OCI-LY7 (cell line): Measurements from ENCODE around the gene LRRC37A. TPM values are rescaled to one million over a fixed set of nuclear protein-coding genes. Genes with fewer than 3 reads are reported as not detected.
A peak's percentile ranks its signal among the peaks of the same experiment; 100 is the strongest.
"Not testable (repeated sequence)": the region's sequence is repeated elsewhere in the genome, so short reads cannot be mapped to it uniquely, and the experiment has no call there.

Experiments used
- BruUV-seq: library from RNA; stranded (reverse); fragments of 400-500 nt; replicated peaks from 2 replicates; lab custom pipeline; 2021; lab: Mats Ljungman, UMichigan
- CTCF ChIA-PET: fragments of 300-600 bp; sonication (Branson Sonifier 250); formaldehyde crosslinking; loops from one replicate; lab custom pipeline; 2022; ENCODE audit warnings: antibody characterized with exemption; ENCODE audit not compliant: unreplicated experiment; lab: Charles Lee
- POLR2A ChIA-PET: fragments of 300-600 bp; sonication (Branson Sonifier 250); formaldehyde crosslinking; loops from one replicate; lab custom pipeline; 2022; ENCODE audit warnings: antibody characterized with exemption; lab: Charles Lee
- DNase-seq: peaks from one replicate; pipeline ENCODE4 v3.0.0-alpha.2; 2015; ENCODE audit warnings: low spot score
- H2AFZ ChIP-seq: fragments of 200-600 bp; sonication (generic), shearing (Covaris generic); 2 replicates; pipeline ENCODE4 v1.6.1; 2014; ENCODE audit warnings: mild to moderate bottlenecking, antibody characterized with exemption, low read length, moderate library complexity
- H3K27ac ChIP-seq: fragments of 200-600 bp; sonication (generic); 2 replicates; pipeline ENCODE4 v1.5.1; 2014; ENCODE audit warnings: mixed run types, low read depth, mild to moderate bottlenecking, moderate library complexity, low read length, inconsistent platforms; ENCODE audit not compliant: poor library complexity, severe bottlenecking
- H3K36me3 ChIP-seq: fragments of 200-600 bp; sonication (generic); 2 replicates; pipeline ENCODE4 v1.6.1; 2014; ENCODE audit warnings: mild to moderate bottlenecking, antibody characterized with exemption, low read length, moderate library complexity, mixed read lengths; ENCODE audit not compliant: insufficient read depth
- H3K4me1 ChIP-seq: fragments of 200-600 bp; sonication (generic); 2 replicates; pipeline ENCODE4 v1.5.1; 2014; ENCODE audit warnings: mild to moderate bottlenecking, low read length; ENCODE audit not compliant: insufficient read depth, poor library complexity, severe bottlenecking
- H3K4me2 ChIP-seq: fragments of 200-600 bp; sonication (generic); 2 replicates; pipeline ENCODE4 v1.6.1; 2014; ENCODE audit warnings: mild to moderate bottlenecking, low read length
- H3K4me3 ChIP-seq: fragments of 200-600 bp; sonication (generic); 2 replicates; pipeline ENCODE4 v1.5.1; 2014; ENCODE audit warnings: mild to moderate bottlenecking, low read depth, low read length; ENCODE audit not compliant: poor library complexity, severe bottlenecking
- H3K79me2 ChIP-seq: fragments of 200-600 bp; sonication (generic); 2 replicates; pipeline ENCODE4 v1.6.1; 2016; ENCODE audit warnings: low read depth, mild to moderate bottlenecking, low read length, moderate library complexity, mixed read lengths; ENCODE audit not compliant: insufficient read depth
- H3K9me2 ChIP-seq: fragments of 200-600 bp; sonication (generic); 2 replicates; pipeline ENCODE4 v1.6.1; 2016; ENCODE audit warnings: mild to moderate bottlenecking, low read length, mixed read lengths; ENCODE audit not compliant: insufficient read depth
- H3K9me3 ChIP-seq: fragments of 200-600 bp; sonication (generic); 2 replicates; pipeline ENCODE4 v1.6.1; 2014; ENCODE audit warnings: mild to moderate bottlenecking, mixed run types, low read length, mixed read lengths
- H4K20me1 ChIP-seq: fragments of 200-600 bp; sonication (generic); 2 replicates; pipeline ENCODE4 v1.6.1; 2014; ENCODE audit warnings: mild to moderate bottlenecking, antibody characterized with exemption, low read length, moderate library complexity, mixed read lengths; ENCODE audit not compliant: insufficient read depth
- EZH2phosphoT487 ChIP-seq: fragments of 200-600 bp; sonication (generic); IDR thresholded peaks from 2 replicates; pipeline ENCODE4 v1.6.1; 2018; ENCODE audit warnings: low read depth, borderline replicate concordance, mild to moderate bottlenecking, mixed run types, antibody characterized with exemption, low read length, moderate library complexity, mixed read lengths
- intact Hi-C: fragments of 100-400 bp; cut with micrococcal nuclease; formaldehyde crosslinking; loops from one replicate; pipeline ENCODE4 v1.10.0; 2022; ENCODE audit not compliant: unreplicated experiment
- total RNA-seq, 2 experiments: library from RNA; depleted of rRNA in 1 of 2; stranded (reverse); fragments of >200 nt in 1 of 2; shearing (Covaris generic) in 1 of 2; gene quantifications; 2 replicates each; pipeline ENCODE4 v1.2.3, GENCODE V29; 2014 to 2022
- TF ChIP-seq, protein P1 (sequence below): fragments of 200-600 bp; sonication (generic); conservative IDR thresholded peaks from 2 replicates; pipeline ENCODE4 v1.5.1; 2014; ENCODE audit warnings: mild to moderate bottlenecking, antibody characterized with exemption, low read length, moderate library complexity, mixed read lengths

LRRC37A gene
- total RNA-seq, 2 experiments from 2014 or later = 5.1 to 5.2 TPM

GRCh38 chr17:46264456-46265198, 30.3 kb upstream of the LRRC37A start:
- H3K27ac ChIP-seq = no peak overlapping the region
- H3K4me3 ChIP-seq = no peak overlapping the region
- intact Hi-C loops = loop anchor here (5.0 kb wide), 1 partner anchor 677 kb away; no protein-coding TSS in a partner anchor
- H3K36me3 ChIP-seq = no peaks in the 10 kb centered on the region
- DNase-seq = no peak
- H3K4me1 ChIP-seq = peaks cover 24% of the 10 kb centered on the region
- no peaks in the 10 kb centered on the region for H4K20me1 ChIP-seq
- H3K9me3 ChIP-seq = no peaks in the 10 kb centered on the region
- H2AFZ ChIP-seq = no peak overlapping the region
- TF ChIP-seq, protein P1, sequence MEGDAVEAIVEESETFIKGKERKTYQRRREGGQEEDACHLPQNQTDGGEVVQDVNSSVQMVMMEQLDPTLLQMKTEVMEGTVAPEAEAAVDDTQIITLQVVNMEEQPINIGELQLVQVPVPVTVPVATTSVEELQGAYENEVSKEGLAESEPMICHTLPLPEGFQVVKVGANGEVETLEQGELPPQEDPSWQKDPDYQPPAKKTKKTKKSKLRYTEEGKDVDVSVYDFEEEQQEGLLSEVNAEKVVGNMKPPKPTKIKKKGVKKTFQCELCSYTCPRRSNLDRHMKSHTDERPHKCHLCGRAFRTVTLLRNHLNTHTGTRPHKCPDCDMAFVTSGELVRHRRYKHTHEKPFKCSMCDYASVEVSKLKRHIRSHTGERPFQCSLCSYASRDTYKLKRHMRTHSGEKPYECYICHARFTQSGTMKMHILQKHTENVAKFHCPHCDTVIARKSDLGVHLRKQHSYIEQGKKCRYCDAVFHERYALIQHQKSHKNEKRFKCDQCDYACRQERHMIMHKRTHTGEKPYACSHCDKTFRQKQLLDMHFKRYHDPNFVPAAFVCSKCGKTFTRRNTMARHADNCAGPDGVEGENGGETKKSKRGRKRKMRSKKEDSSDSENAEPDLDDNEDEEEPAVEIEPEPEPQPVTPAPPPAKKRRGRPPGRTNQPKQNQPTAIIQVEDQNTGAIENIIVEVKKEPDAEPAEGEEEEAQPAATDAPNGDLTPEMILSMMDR = no peak
- no peak for TF ChIP-seq EZH2phosphoT487
- no peaks in the 10 kb centered on the region for H3K79me2 ChIP-seq
- H3K4me2 ChIP-seq = no peak overlapping the region
- ChIA-PET POLR2A (interaction anchor here (0.6 kb wide), 2 partner anchors 85 to 402 kb away, joined by 4 read pairs; no protein-coding TSS in a partner anchor), CTCF (no interaction called here)
- H3K9me2 ChIP-seq = no peaks in the 10 kb centered on the region
- BruUV-seq = no TSS peak

DNA sequence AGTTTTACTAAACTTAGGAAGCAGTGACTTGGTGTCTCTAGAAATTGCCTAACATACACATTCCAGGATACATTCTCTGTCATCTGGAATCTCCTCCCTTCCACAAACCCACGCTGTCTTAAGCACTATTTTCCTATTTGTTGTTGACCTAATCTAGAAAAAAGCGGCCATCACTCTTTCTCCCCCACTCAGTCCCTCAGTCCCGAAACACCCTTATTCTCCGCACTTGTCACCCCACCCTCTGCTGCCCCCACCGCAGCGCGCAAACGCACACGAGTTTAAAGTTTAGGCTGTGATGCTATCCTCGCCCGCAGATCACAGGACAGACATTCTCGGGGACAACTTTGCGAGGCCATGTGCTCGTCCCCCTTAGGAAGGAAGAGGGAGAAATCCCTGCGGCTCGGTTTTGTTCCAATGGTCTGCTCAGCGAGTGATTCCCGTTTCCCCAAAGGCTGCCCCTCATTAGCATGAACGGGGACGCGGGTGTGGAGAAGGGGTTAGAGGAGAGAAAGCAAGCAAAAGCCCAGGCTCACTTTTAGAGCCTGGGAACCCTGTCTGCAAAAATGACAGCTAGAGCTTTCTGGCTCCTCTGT, 28.8 kb upstream of the LRRC37A start:
- BruUV-seq, CTCF ChIA-PET, H3K27ac ChIP-seq, H3K9me3 ChIP-seq, H3K9me2 ChIP-seq, H4K20me1 ChIP-seq, POLR2A ChIA-PET, H3K36me3 ChIP-seq, intact Hi-C loops, DNase-seq, H3K79me2 ChIP-seq: not testable (repeated sequence)
- Histone ChIP-seq H3K4me1 (peaks cover 24% of the 10 kb centered on the region), H3K4me3 (peak overlapping the region; percentile 61), H2AFZ (peak overlapping the region; percentile 42), H3K4me2 (peak overlapping the region; percentile 63)
- TF ChIP-seq EZH2phosphoT487 = peak; percentile 94

DNA sequence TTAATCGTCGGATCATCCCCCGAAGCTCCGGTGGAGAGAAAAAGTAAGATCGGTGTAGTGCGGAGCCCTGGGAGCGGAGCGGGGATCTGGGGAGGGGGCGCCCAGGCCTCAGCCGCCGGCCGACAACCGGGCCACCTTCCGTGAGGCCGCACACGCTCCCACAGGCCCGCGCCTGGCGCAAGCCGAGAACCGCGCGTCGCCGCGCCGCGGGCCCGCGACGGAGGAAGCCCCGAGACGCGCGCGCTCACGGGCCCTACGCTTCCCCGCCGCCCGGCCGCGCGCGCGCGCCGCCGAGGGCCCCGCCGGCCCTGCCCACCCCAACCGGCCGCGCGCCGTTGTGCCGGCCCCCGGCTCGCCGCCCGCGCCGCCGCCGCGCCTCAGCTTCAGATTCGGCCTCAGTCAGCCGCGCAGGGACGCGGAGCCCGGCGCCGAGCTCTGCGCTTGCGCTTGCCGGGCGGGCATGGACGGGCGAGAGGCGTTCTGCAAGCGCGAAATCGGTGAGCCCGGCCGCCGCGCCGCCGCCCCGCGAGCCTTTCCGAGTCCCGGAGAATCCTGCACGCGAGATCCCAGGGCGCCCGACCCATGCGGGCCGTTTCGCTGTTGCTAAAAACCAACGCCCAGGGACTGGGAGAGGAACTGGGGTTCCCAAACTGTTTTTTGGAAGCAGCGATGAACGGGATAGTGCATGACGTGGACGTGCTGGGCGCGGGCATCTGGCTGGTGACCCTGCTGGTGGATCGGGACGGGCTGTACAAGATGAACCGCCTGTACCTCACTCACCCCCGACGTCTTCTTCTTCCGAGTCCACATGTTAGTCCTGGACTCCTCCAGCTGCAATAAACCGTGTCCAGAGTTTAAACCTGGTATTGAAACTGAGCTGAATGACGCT, 28.0 kb upstream of the LRRC37A start:
- intact Hi-C loops = no loop called here
- peak; percentile 86 for DNase-seq
- H3K27ac ChIP-seq = peak overlapping the region; percentile 19
- no peaks in the 10 kb centered on the region for H3K9me2 ChIP-seq
- TF ChIP-seq, protein P1 = no peak
- peak; percentile 93; the same call in 1 of the 2 replicates for TF ChIP-seq EZH2phosphoT487
- H3K9me3 ChIP-seq = no peaks in the 10 kb centered on the region
- peak overlapping the region; percentile 74 for H3K4me2 ChIP-seq
- H3K36me3 ChIP-seq = no peaks in the 10 kb centered on the region
- no peaks in the 10 kb centered on the region for H4K20me1 ChIP-seq
- ChIA-PET CTCF (no interaction called here), POLR2A (interaction anchor here (0.6 kb wide), 1 partner anchor 13 kb away, joined by 5 read pairs; no protein-coding TSS in a partner anchor)
- peaks cover 24% of the 10 kb centered on the region for H3K4me1 ChIP-seq
- BruUV-seq = TSS peak; percentile 81
- no peaks in the 10 kb centered on the region for H3K79me2 ChIP-seq
- peak overlapping the region; percentile 72 for H2AFZ ChIP-seq
- H3K4me3 ChIP-seq = peak overlapping the region; percentile 71
